Stimulated activated CD4-positive, alpha-beta T cell treated with anti-CD3 and anti-CD28 coated beads, TNF-alpha, amount 100 ng/mL, for 1 hour (primary cell): Measurements from ENCODE around the gene ETV7.

ENCODE experiments used
- DNase-seq, 3 donors: peaks; one replicate each; pipeline ENCODE4 v3.0.0-alpha.2; 2020; ENCODE audit warnings: low read depth in 3 of 3, low spot score in 1 of 3

ETV7 gene

DNA sequence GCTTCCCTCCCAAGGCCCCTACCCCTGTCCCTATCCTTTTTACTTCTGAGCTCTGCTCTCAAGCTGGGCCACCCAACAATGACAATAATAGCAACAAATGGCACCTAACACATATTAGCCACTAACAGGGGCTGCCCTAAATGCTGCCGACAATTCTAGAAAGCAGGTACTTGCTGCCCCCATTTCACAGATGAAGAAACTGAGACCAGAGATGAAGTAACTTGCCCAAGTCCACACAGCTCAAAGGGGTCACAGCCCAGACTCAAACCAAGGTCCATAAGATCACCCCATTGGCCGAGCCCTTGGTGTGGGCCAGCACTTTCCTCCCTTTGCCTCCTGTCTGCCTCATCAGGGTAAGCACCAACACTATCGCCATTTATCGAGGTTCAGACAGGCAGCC lies 62.8 kb downstream of the ETV7 start:
- DNase-seq, result no peak

DNA sequence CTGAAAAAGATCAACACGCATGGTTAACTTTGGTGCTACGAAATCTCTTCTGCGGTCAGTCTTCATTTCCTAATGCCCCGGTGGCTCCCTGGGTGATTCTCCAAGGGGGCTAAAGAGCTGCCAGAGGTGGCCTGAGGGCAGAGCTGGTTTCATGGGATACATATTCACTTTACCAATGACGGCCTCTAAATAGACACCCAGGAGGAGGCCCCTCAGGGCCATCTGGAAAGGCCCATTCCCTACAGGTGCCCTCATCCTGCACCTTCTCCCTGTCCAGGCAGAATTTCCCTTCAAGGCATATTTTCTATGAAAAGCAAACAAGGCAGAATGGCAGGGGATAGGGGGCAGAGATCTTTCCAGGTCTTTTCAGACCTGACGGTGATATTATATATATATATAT lies 63.3 kb downstream of the ETV7 start:
- no peak for DNase-seq

DNA sequence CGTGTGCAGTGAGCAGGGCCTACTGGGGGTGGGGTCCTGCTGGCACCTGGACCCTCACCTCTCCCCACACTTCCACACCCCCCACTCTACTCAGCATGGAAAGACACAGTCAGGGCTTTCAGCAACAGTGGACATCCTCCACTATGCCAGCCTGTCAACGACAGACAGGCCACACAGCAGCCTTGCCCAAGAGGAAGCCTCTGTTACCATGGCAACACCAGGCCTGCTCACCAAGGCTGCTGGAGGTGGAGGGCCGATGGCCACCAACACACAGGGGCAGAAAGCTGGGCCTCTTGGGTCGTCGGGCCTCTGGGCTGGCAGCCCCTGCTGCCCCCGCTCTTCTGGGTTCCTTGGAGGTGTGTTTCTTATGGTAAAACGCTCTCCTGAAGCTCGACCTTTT lies 64.4 kb downstream of the ETV7 start:
- no peak for DNase-seq

DNA sequence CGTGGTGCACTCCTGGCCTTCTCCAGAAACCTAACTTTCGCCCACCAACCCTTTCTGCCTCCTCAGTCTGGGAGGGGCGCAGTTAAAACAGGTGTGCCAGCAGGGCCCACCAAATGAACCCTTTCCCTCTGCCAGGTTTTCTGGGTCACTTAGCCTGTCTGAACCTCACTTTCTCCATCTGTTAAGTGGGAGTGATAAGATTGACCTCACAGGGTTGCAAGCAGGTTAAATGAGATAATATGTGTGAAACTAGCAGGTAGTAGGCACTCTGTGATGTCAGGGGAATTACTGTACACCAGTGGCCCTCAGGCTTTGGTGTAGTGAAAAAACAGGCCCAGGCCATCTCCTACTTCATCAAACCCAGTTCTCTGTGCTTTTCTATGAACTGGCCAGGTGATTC lies 64.9 kb downstream of the ETV7 start:
- DNase-seq, result no peak

DNA sequence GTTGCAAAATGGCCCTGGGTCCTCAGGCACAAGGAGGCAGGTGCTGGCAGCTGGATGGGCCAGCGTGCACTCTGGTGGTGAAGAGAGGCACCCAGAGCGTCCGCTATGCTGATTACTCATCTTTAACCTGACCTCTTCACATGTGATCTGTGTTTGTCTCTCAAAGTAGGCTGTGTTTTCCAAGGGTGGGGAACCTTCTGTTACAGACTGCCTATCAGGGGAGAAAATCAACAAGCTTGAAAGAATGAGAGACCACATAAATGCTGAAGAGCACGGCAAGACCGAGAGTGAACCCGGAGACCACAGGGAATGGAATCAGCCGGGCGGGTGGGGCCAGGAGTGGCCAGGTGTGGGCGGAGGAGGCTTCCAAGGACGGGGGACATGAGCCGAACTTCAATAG lies 67.0 kb downstream of the ETV7 start:
- no peak for DNase-seq

DNA sequence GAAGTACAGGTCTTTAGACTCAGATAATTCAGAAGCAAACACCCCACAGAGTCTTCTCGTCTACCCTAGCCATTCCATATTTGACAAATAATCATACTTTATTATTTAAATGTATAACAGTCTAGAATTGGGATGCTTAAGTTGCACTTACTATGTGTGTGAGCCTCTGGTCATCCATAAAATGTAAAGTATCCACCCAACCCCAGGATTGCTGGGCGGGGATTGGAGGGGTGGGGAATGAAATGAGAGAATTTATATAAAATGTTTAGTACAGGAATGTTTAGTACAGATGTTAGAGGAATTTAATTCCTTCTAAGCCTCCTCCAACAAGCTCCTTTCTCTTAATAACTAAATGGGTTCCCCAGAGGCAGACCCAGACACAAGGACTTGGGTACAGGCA lies 67.6 kb downstream of the ETV7 start:
- DNase-seq, result no peak

DNA sequence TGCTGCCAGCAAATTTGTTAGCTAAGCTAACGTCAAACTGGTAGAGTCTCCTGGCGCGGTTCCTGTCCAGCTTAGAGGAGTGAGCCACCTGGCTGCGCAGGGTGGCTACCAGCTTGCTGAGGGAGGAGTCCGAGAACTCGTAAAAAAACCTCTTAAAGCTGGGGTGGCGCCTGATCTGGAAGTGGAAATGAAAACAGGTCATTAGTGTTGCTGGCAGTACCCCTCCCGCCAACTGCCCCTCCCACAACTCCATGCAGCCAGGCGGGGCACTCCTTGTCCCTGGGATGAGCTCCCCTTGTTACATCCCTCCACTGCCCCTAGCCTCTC lies 68.1 kb downstream of the ETV7 start:
- DNase-seq, result no peak

DNA sequence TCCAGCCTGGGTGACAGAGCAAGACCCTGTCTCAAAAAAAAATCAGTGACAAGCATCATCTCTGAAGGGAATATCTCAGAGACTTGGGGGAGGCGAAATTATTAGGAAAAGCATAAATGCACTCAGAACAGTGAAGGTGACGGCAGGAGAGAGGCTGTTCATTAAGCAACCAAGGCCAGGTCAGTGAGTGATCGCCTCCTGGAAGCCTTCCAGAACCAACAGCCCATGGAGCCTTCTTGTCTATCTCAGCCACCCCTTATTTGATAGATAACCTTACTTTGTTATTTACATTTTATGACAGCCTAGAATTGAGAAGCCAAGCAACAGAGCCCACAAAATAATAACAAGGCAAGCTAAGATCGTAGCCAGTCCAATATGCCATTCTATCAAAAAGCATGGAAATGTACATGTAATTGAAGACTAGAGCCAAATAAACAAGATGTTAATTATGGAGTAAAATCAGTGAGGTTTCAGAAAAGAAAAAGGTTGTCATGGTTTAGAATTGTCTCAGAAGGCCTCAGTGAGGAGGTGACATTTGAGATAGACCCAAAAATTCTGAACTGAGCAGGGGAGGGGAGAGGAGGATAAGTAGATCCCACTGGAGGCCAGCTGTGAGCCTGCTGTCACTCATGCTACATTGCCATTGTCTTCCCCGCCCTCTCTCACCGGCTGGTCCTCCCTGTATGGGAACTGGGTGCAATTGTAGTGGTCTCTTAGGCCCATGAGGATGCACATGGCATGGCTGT lies 68.6 kb downstream of the ETV7 start:
- DNase-seq, result no peak

DNA sequence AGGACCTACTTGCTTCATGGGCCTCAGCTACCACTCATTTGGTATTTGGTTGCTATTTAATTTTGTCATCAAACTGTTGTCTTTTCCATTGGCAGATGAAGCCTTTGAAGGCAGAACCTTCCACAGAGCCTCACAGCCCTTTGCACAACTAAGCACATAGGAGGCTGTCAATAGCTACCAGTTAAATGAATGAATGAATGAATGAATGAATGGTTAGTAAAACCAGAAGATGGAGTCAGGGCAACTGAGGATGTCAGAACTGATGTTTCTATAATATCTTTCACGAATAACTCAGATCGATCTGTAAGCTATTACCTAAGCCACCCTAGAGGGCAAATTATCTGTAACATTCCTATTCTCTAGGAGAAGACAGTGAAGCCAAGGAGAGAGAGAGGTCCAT lies 69.8 kb downstream of the ETV7 start:
- no peak for DNase-seq
